ENCODE data around the gene WASHC2C.
"Not testable (repeated sequence)": the region's sequence is repeated elsewhere in the genome, so short reads cannot be mapped to it uniquely, and the experiment has no call there.

The WASHC2C gene

GRCh38 chr10:45771757-45772461, 44.8 kb downstream of the WASHC2C start:
- not testable (repeated sequence) for DNase-seq

GRCh38 chr10:45786217-45786616, 59.2 kb downstream of the WASHC2C start:
- not testable (repeated sequence) for DNase-seq

GRCh38 chr10:45787212-45787741, 60.2 kb downstream of the WASHC2C start:
- DNase-seq = not testable (repeated sequence)

GRCh38 chr10:45789991-45790390, 62.9 kb downstream of the WASHC2C start:
- not testable (repeated sequence) for DNase-seq

GRCh38 chr10:45790694-45791426, 63.8 kb downstream of the WASHC2C start:
- DNase-seq = not testable (repeated sequence)

- not testable (repeated sequence) for DNase-seq
Measured at GRCh38 chr10:45794761-45795160, 67.7 kb downstream of the WASHC2C start.

GRCh38 chr10:45803060-45804010, 76.3 kb downstream of the WASHC2C start:
- not testable (repeated sequence) for DNase-seq

- DNase-seq = not testable (repeated sequence)
Measured at GRCh38 chr10:45804996-45805395, 77.9 kb downstream of the WASHC2C start.

GRCh38 chr10:45809837-45810236, 82.8 kb downstream of the WASHC2C start:
- DNase-seq = no peak

GRCh38 chr10:45811075-45811474, 84.0 kb downstream of the WASHC2C start:
- DNase-seq = no peak

GRCh38 chr10:45812959-45813358, 85.9 kb downstream of the WASHC2C start:
- DNase-seq = not testable (repeated sequence)

- not testable (repeated sequence) for DNase-seq
Measured at GRCh38 chr10:45814146-45814545, 87.1 kb downstream of the WASHC2C start.

- DNase-seq = no peak
Measured at GRCh38 chr10:45817130-45817859, 90.2 kb downstream of the WASHC2C start.

- no peak for DNase-seq
Measured at GRCh38 chr10:45817912-45818311, 90.8 kb downstream of the WASHC2C start.

GRCh38 chr10:45819552-45819951, 92.5 kb downstream of the WASHC2C start:
- DNase-seq = no peak

GRCh38 chr10:45820107-45820830, 93.2 kb downstream of the WASHC2C start:
- not testable (repeated sequence) for DNase-seq

- not testable (repeated sequence) for DNase-seq
Measured at GRCh38 chr10:45822918-45823317, 95.9 kb downstream of the WASHC2C start.
